H9 (cell line): ENCODE measurements around the gene IL1R2. TPM values are rescaled to one million over a fixed set of nuclear protein-coding genes. Genes with fewer than 3 reads are reported as not detected.
"Not testable (repeated sequence)": the region's sequence is repeated elsewhere in the genome, so short reads cannot be mapped to it uniquely, and the experiment has no call there.

Source experiments
- DNase-seq: peaks from one replicate; pipeline ENCODE4 v3.0.0-alpha.2; 2017
- H2AFZ ChIP-seq: one replicate; pipeline ENCODE4 v1.6.1; 2013; ENCODE audit warnings: mild to moderate bottlenecking, low read length, control low read depth, moderate library complexity
- H2AK5ac ChIP-seq: 2 replicates; pipeline ENCODE4 v1.6.1; 2013; ENCODE audit warnings: low read length, control low read depth, mixed read lengths; ENCODE audit not compliant: insufficient read length
- H2BK120ac ChIP-seq: one replicate; pipeline ENCODE4 v1.6.1; 2013; ENCODE audit warnings: low read depth, mild to moderate bottlenecking, low read length, control low read depth, inconsistent platforms; ENCODE audit not compliant: poor library complexity, severe bottlenecking
- H2BK12ac ChIP-seq: 2 replicates; pipeline ENCODE4 v1.6.1; 2013; ENCODE audit warnings: low read length, control low read depth, mixed read lengths, low read depth; ENCODE audit not compliant: insufficient read length
- H2BK15ac ChIP-seq: 2 replicates; pipeline ENCODE4 v1.6.1; 2013; ENCODE audit warnings: low read depth, low read length, control low read depth
- H2BK20ac ChIP-seq: one replicate; pipeline ENCODE4 v1.6.1; 2013; ENCODE audit warnings: low read depth, mild to moderate bottlenecking, low read length, control low read depth, inconsistent platforms; ENCODE audit not compliant: poor library complexity, severe bottlenecking
- H2BK5ac ChIP-seq: 2 replicates; pipeline ENCODE4 v1.6.1; 2013; ENCODE audit warnings: low read length, control low read depth, mixed read lengths; ENCODE audit not compliant: insufficient read length
- H3K14ac ChIP-seq: 2 replicates; pipeline ENCODE4 v1.6.1; 2013; ENCODE audit warnings: low read length, control low read depth; ENCODE audit not compliant: insufficient read depth
- H3K18ac ChIP-seq: 2 replicates; pipeline ENCODE4 v1.6.1; 2013; ENCODE audit warnings: low read depth, mild to moderate bottlenecking, mixed read lengths, low read length, control low read depth; ENCODE audit not compliant: insufficient read length
- H3K23ac ChIP-seq: 2 replicates; pipeline ENCODE4 v1.6.1; 2013; ENCODE audit warnings: low read length, control low read depth, mixed read lengths, low read depth; ENCODE audit not compliant: insufficient read length
- H3K23me2 ChIP-seq: 2 replicates; pipeline ENCODE4 v1.6.1; 2013; ENCODE audit warnings: low read depth, mild to moderate bottlenecking, mixed read lengths, low read length, control low read depth; ENCODE audit not compliant: insufficient read length, poor library complexity, severe bottlenecking
- H3K27ac ChIP-seq: 2 replicates; pipeline ENCODE4 v1.5.1; 2013; ENCODE audit warnings: low read length, control low read depth, mixed read lengths, low read depth; ENCODE audit not compliant: insufficient read length
- H3K27me3 ChIP-seq: 2 replicates; pipeline ENCODE4 v1.6.1; 2013; ENCODE audit warnings: low read length, control low read depth, inconsistent platforms; ENCODE audit not compliant: insufficient read depth
- H3K4ac ChIP-seq: 2 replicates; pipeline ENCODE4 v1.6.1; 2013; ENCODE audit warnings: low read depth, mild to moderate bottlenecking, control low read depth, inconsistent platforms, low read length, moderate library complexity
- H3K4me1 ChIP-seq: 2 replicates; pipeline ENCODE4 v1.6.1; 2013; ENCODE audit warnings: low read length, control low read depth, inconsistent platforms; ENCODE audit not compliant: insufficient read depth
- H3K4me2 ChIP-seq: 2 replicates; pipeline ENCODE4 v1.6.1; 2013; ENCODE audit warnings: low read length, control low read depth, mixed read lengths; ENCODE audit not compliant: insufficient read length, insufficient read depth
- H3K56ac ChIP-seq: 2 replicates; pipeline ENCODE4 v1.6.1; 2013; ENCODE audit warnings: low read depth, mild to moderate bottlenecking, mixed read lengths, low read length, control low read depth; ENCODE audit not compliant: insufficient read length
- H3K79me1 ChIP-seq: 2 replicates; pipeline ENCODE4 v1.6.1; 2013; ENCODE audit warnings: low read depth, mild to moderate bottlenecking, moderate library complexity, low read length, control low read depth, inconsistent platforms; ENCODE audit not compliant: insufficient read depth, poor library complexity, severe bottlenecking
- H3K79me2 ChIP-seq: 2 replicates; pipeline ENCODE4 v1.6.1; 2013; ENCODE audit warnings: low read length, control low read depth, inconsistent platforms; ENCODE audit not compliant: insufficient read depth
- H3K9ac ChIP-seq: 2 replicates; pipeline ENCODE4 v1.6.1; 2013; ENCODE audit warnings: low read length, control low read depth, mixed read lengths; ENCODE audit not compliant: insufficient read length; ENCODE audit errors: extremely low read depth
- H3K9me3 ChIP-seq: one replicate; pipeline ENCODE4 v1.6.1; 2013; ENCODE audit warnings: low read depth, low read length, inconsistent platforms; ENCODE audit not compliant: control insufficient read depth
- H3T11ph ChIP-seq: one replicate; pipeline ENCODE4 v1.6.1; 2013; ENCODE audit warnings: mild to moderate bottlenecking, low read length, control low read depth, inconsistent platforms
- H4K20me1 ChIP-seq: one replicate; pipeline ENCODE4 v1.6.1; 2013; ENCODE audit not compliant: control insufficient read depth, insufficient read length, insufficient read depth
- H4K5ac ChIP-seq: 2 replicates; pipeline ENCODE4 v1.6.1; 2013; ENCODE audit warnings: low read depth, mild to moderate bottlenecking, mixed read lengths, low read length, control low read depth; ENCODE audit not compliant: insufficient read length
- H4K8ac ChIP-seq: replicated peaks from 2 replicates; pipeline ENCODE4 v1.6.1; 2013; ENCODE audit warnings: low read length, control low read depth, mixed read lengths, low read depth; ENCODE audit not compliant: insufficient read length
- H4K91ac ChIP-seq: 2 replicates; pipeline ENCODE4 v1.6.1; 2013; ENCODE audit warnings: low read depth, mild to moderate bottlenecking, moderate library complexity, mixed read lengths, low read length, control low read depth; ENCODE audit not compliant: insufficient read length
- H3K27ac Mint-ChIP-seq, 3 experiments: 2 replicates in 2 of 3; 3 replicates in 1 of 3; pipeline ENCODE4 v1.8.0; 2020 to 2021; ENCODE audit warnings: mixed read lengths in 3 of 3, mild to moderate bottlenecking in 1 of 3, moderate library complexity in 1 of 3
- H3K27me3 Mint-ChIP-seq: 2 replicates; pipeline ENCODE4 v1.8.0; 2021; ENCODE audit warnings: low read depth, mild to moderate bottlenecking, moderate library complexity, mixed read lengths
- H3K36me3 Mint-ChIP-seq, 3 experiments: 2 replicates in 2 of 3; 3 replicates in 1 of 3; pipeline ENCODE4 v1.8.0; 2020 to 2021; ENCODE audit warnings: low read depth in 3 of 3, mixed read lengths in 3 of 3; ENCODE audit not compliant: insufficient read depth in 1 of 3
- H3K4me1 Mint-ChIP-seq, 2 experiments: 2 replicates each; pipeline ENCODE4 v1.8.0; 2020; ENCODE audit warnings: mixed read lengths in 2 of 2
- H3K4me3 Mint-ChIP-seq, 2 experiments: 2 replicates in 1 of 2; 3 replicates in 1 of 2; pipeline ENCODE4 v1.8.0; 2020 to 2021; ENCODE audit warnings: mild to moderate bottlenecking in 2 of 2, mixed read lengths in 2 of 2, moderate library complexity in 1 of 2
- H3K9me3 Mint-ChIP-seq, 2 experiments: 2 replicates in 1 of 2; 3 replicates in 1 of 2; pipeline ENCODE4 v1.8.0; 2020; ENCODE audit warnings: mild to moderate bottlenecking in 2 of 2, mixed read lengths in 2 of 2, moderate library complexity in 1 of 2
- CTCF ChIP-seq: fragments of 200-600 bp; sonication (generic); conservative IDR thresholded peaks from 3 replicates; pipeline ENCODE4 v1.8.0; 2021; ENCODE audit warnings: antibody characterized with exemption, mild to moderate bottlenecking
- WGBS: extraction: QIAGEN DNeasy Blood & Tissue Kit; methylation state at CpG from one replicate; pipeline ENCODE4 v1.1.7; 2013; ENCODE audit warnings: missing lambda C conversion rate, low lambda C conversion rate, mixed read lengths; ENCODE audit not compliant: insufficient read length; ENCODE audit errors: extremely low coverage; 5-methylcytosine and 5-hydroxymethylcytosine counted together
- total RNA-seq: library from RNA; stranded (reverse); gene quantifications from 2 replicates; pipeline ENCODE4 v1.2.1, GENCODE V29; 2021

The IL1R2 gene
- total RNA-seq, 1 experiment from 2014 or later = not detected

DNA sequence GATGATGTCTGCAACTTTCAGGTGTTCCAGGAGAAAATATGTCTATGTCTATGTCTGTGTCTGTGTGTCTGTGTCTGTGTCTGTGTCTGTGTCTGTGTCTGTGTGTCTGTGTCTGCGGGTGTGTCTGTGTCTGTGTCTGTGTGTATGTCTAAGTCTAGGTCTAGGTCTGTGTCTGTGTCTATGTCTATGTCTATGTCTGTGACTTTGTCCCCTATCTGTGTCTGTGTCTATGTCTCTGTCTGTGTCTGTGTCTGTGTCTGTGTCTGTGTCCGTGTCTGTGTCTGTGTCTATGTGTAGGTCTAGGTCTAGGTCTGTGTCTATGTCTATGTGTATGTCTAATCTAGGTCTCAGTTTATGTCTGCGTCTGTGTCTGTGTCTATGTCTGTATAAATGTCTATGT, 10.5 kb downstream of the IL1R2 start:
- no CpG with 5 or more reads among the region's 3 CpGs for WGBS
- H4K8ac ChIP-seq = no peak overlapping the region

DNA sequence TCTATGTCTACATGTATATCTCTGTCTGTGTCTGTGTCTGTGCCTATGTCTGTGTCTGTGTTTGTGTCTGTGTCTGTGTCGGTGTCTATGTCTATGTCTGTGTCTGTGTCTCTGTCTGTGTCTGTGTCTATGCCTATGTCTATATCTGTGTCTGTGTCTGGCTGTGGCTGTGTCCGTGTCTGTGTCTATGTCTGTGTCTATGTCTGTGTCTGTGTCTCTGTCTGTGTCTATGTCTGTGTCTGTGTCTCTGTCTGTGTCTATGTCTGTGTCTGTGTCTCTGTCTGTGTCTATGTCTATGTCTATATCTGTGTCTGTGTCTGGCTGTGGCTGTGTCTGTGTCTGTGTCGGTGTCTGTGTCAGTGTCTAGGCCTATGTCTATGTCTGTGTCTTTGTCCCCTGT, 11.1 kb downstream of the IL1R2 start:
- H3K79me2 ChIP-seq, H2BK15ac ChIP-seq, H3K27ac ChIP-seq, H4K8ac ChIP-seq, H4K91ac ChIP-seq, H3K4me1 Mint-ChIP-seq, H3K9me3 ChIP-seq, H2BK120ac ChIP-seq, H4K20me1 ChIP-seq, H2BK20ac ChIP-seq, H3K27ac Mint-ChIP-seq, H2BK12ac ChIP-seq, H3K4ac ChIP-seq, H2AK5ac ChIP-seq, H3K23me2 ChIP-seq, H3K79me1 ChIP-seq, H3K56ac ChIP-seq, H3K27me3 ChIP-seq, H3K36me3 Mint-ChIP-seq, H4K5ac ChIP-seq, H3K4me1 ChIP-seq, H3T11ph ChIP-seq, H3K18ac ChIP-seq, H3K14ac ChIP-seq, H2AFZ ChIP-seq, H2BK5ac ChIP-seq, H3K9me3 Mint-ChIP-seq, H3K23ac ChIP-seq, H3K9ac ChIP-seq, H3K4me3 Mint-ChIP-seq, DNase-seq, H3K4me2 ChIP-seq: not testable (repeated sequence)
- no CpG with 5 or more reads among the region's 3 CpGs for WGBS
- peaks cover 12% of the 10 kb centered on the region; the same call in 1 of the 2 replicates for H3K27me3 Mint-ChIP-seq

More for the DNA sequence above, 10.5 kb downstream of the IL1R2 start:
- Histone ChIP-seq H3K4ac (no peak overlapping the region), H3K14ac (no peak overlapping the region), H3K27me3 (no peaks in the 10 kb centered on the region), H3K4me2 (no peak overlapping the region), H3K79me2 (no peaks in the 10 kb centered on the region), H2BK120ac (no peak overlapping the region), H3K79me1 (no peaks in the 10 kb centered on the region), H3K27ac (no peak overlapping the region), H3K23ac (no peak overlapping the region), H3K56ac (no peak overlapping the region), H3T11ph (no peak overlapping the region), H4K91ac (no peak overlapping the region), H3K4me1 (no peaks in the 10 kb centered on the region), H2BK15ac (no peak overlapping the region), H3K18ac (no peak overlapping the region), H2AFZ (no peak overlapping the region), H4K5ac (no peak overlapping the region), H3K9ac (no peak overlapping the region), H2BK20ac (no peak overlapping the region), H3K23me2 (no peaks in the 10 kb centered on the region), H3K9me3 (no peaks in the 10 kb centered on the region), H2BK12ac (no peak overlapping the region), H4K20me1 (no peaks in the 10 kb centered on the region), H2AK5ac (no peak overlapping the region), H2BK5ac (no peak overlapping the region)
- H3K9me3 Mint-ChIP-seq = no peaks in the 10 kb centered on the region
- TF ChIP-seq CTCF = no peak
- no peak for DNase-seq
- peaks cover 0 to 2% of the 10 kb centered on the region in 2 experiments; a peak in 1 of 4 replicates for H3K4me1 Mint-ChIP-seq
- no peaks in the 10 kb centered on the region for H3K36me3 Mint-ChIP-seq
- H3K27me3 Mint-ChIP-seq = peaks cover 11% of the 10 kb centered on the region
- no peak overlapping the region for H3K27ac Mint-ChIP-seq
- no peak overlapping the region for H3K4me3 Mint-ChIP-seq
